22Rv1 (cell line): Measurements from ENCODE around the gene LRRC49.

Source experiments
- ZFX ChIP-seq: fragments of 450-650 bp; IDR thresholded peaks from 2 replicates; pipeline ENCODE4 v1.6.1; 2017; ENCODE audit warnings: antibody characterized with exemption, borderline replicate concordance
- TF ChIP-seq, protein P1 (sequence below): fragments of 450-650 bp; IDR thresholded peaks from 2 replicates; pipeline ENCODE4 v1.5.1; 2017; ENCODE audit warnings: mild to moderate bottlenecking

DNA sequence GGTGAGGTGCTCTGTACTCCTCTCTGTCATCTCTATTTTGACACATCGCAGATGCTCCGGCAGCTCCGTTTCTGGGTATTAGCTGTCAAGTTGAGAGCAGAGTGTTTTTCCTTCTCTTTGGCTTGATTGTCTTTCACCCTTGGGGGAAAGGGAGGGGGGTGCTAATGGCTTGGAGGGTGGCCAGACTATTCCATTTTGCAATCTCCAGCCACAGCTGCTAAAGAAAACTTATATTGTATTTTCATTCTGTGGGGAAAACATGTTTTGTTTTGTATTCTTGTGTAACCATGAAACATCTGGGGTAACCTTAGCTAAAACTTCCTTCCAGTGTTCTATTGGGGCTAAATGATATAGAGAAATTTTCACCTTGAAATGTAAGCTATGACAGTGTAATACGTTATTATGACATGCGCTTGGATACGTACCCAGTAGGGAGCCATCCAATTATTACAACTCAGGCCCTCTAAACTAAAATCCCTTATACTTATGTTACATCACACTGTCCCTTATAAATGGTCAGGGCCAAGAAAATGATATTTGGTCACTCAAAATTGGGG, 24.6 kb upstream of the LRRC49 start:
- TF ChIP-seq, protein P1, sequence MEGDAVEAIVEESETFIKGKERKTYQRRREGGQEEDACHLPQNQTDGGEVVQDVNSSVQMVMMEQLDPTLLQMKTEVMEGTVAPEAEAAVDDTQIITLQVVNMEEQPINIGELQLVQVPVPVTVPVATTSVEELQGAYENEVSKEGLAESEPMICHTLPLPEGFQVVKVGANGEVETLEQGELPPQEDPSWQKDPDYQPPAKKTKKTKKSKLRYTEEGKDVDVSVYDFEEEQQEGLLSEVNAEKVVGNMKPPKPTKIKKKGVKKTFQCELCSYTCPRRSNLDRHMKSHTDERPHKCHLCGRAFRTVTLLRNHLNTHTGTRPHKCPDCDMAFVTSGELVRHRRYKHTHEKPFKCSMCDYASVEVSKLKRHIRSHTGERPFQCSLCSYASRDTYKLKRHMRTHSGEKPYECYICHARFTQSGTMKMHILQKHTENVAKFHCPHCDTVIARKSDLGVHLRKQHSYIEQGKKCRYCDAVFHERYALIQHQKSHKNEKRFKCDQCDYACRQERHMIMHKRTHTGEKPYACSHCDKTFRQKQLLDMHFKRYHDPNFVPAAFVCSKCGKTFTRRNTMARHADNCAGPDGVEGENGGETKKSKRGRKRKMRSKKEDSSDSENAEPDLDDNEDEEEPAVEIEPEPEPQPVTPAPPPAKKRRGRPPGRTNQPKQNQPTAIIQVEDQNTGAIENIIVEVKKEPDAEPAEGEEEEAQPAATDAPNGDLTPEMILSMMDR, result no peak
- no peak for TF ChIP-seq ZFX
